ENCODE measurements around the gene LDLRAD4. TPM values are rescaled to one million over a fixed set of nuclear protein-coding genes. Genes with fewer than 3 reads are reported as not detected.

Gene LDLRAD4
- polyA plus RNA-seq, 1 of the 3 experiments (the other 2 are of a cell fraction) = 0.16 TPM

DNA sequence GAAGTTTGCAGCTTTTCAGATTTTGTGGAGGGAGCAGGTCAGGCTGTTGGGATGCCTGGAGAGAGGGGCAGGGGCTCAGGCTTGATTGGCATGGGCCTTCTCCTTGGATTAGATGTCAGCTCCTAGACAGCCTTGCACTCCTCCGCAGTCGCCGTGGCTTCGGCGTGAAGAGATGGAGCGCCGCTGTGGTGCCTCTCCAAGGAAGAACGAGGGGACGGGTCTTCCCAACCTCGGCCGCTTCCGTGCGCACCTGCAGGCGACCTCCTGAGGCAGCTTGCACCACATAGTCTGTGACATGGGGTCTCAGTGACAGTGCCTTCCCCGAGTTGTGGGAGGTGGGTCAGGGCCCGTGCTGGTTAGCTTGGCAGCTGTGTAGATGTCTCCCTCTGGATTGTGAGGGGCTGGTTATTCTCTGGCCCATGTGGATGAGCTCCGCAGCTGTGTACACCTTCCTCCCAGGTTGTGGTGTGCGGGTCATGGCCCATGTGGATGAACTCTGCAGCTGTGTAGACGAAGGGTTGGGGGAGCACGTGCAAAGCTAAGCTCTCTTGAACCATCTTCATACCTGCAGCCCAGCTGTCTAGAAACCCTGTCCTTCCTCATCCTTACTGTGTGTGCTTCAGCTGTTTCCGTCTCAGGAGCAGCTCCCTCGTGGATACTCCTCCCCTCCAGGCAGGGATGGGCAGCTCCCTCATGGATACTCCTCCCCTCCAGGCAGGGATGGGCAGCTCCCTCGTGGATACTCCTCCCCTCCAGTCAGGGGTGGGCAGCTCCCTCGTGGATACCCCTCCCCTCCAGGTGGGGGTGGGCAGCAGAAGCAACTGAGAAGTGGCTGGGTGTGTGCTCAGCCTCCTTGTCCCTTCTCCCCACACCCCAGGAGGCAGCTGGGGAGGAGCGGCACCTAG, 170.3 kb downstream of the LDLRAD4 start:
- no peak overlapping the region for H3K4me2 ChIP-seq
- H3K27ac ChIP-seq (ENCODE audit: low read depth in 2 of 2, low read length in 1 of 2) = no peak overlapping the region
- H3F3A ChIP-seq (replicated peaks; ENCODE audit: insufficient read depth) = no peaks in the 10 kb centered on the region
- no peak for DNase-seq
- H3K4me3 ChIP-seq (ENCODE audit: low read depth in 2 of 2, low read length in 1 of 2) = no peak overlapping the region
- H3K36me3 ChIP-seq (replicated peaks in 1 of 2; ENCODE audit: control insufficient read depth in 1 of 2, insufficient read depth in 2 of 2, low read length in 1 of 2) = no peaks in the 10 kb centered on the region
- no peak overlapping the region for H2AFZ ChIP-seq (ENCODE audit: low read depth)
- H3K4me1 ChIP-seq (ENCODE audit: control insufficient read depth in 1 of 2, insufficient read depth in 2 of 2, low read depth in 1 of 2, low read length in 1 of 2) = peaks cover 0 to under 1% of the 10 kb centered on the region in 2 experiments; a peak in 1 of 4 replicates
- H3K9ac ChIP-seq = no peak overlapping the region
- H4K20me1 ChIP-seq (ENCODE audit: insufficient read depth) = no peaks in the 10 kb centered on the region
- H3K27me3 ChIP-seq (ENCODE audit: insufficient read depth) = no peaks in the 10 kb centered on the region
- CTCF ChIA-PET = no interaction called here
- no peaks in the 10 kb centered on the region for H3K9me2 ChIP-seq
- TF ChIP-seq EP300 (IDR thresholded peaks at IDR 0.05; ENCODE audit: borderline replicate concordance in 1 of 2, low read depth in 1 of 2, low read length in 1 of 2) = no peak
- no peak for TF ChIP-seq CHD2 (IDR thresholded peaks at IDR 0.05; ENCODE audit: low read length, partially characterized antibody)
- TF ChIP-seq EZH2phosphoT487 (IDR thresholded peaks at IDR 0.05; ENCODE audit: borderline replicate concordance, low read depth) = no peak
- TF ChIP-seq FOXM1 (IDR thresholded peaks at IDR 0.05; ENCODE audit: low read depth) = no peak
- no peak for TF ChIP-seq SMC3 (IDR thresholded peaks at IDR 0.05; ENCODE audit: low read depth, low read length)
- no peak for TF ChIP-seq GATA2 (CRISPR knock-in tag; IDR thresholded peaks at IDR 0.05)
- TF ChIP-seq, protein P1, sequence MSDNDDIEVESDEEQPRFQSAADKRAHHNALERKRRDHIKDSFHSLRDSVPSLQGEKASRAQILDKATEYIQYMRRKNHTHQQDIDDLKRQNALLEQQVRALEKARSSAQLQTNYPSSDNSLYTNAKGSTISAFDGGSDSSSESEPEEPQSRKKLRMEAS (IDR thresholded peaks at IDR 0.05; ENCODE audit: low read depth) = no peak
- TF ChIP-seq JUND (IDR thresholded peaks at IDR 0.05) = no peak
- no peak for TF ChIP-seq TEAD4 (IDR thresholded peaks at IDR 0.05; ENCODE audit: borderline replicate concordance, insufficient read depth)
- TF ChIP-seq, protein P2, sequence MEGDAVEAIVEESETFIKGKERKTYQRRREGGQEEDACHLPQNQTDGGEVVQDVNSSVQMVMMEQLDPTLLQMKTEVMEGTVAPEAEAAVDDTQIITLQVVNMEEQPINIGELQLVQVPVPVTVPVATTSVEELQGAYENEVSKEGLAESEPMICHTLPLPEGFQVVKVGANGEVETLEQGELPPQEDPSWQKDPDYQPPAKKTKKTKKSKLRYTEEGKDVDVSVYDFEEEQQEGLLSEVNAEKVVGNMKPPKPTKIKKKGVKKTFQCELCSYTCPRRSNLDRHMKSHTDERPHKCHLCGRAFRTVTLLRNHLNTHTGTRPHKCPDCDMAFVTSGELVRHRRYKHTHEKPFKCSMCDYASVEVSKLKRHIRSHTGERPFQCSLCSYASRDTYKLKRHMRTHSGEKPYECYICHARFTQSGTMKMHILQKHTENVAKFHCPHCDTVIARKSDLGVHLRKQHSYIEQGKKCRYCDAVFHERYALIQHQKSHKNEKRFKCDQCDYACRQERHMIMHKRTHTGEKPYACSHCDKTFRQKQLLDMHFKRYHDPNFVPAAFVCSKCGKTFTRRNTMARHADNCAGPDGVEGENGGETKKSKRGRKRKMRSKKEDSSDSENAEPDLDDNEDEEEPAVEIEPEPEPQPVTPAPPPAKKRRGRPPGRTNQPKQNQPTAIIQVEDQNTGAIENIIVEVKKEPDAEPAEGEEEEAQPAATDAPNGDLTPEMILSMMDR (IDR thresholded peaks at IDR 0.05) = no peak
- no peak for TF ChIP-seq NRF1 (IDR thresholded peaks at IDR 0.05; ENCODE audit: low read depth, low read length)
- no peak for TF ChIP-seq RCOR1 (IDR thresholded peaks at IDR 0.05; ENCODE audit: low read length)
- TF ChIP-seq, protein P3, sequence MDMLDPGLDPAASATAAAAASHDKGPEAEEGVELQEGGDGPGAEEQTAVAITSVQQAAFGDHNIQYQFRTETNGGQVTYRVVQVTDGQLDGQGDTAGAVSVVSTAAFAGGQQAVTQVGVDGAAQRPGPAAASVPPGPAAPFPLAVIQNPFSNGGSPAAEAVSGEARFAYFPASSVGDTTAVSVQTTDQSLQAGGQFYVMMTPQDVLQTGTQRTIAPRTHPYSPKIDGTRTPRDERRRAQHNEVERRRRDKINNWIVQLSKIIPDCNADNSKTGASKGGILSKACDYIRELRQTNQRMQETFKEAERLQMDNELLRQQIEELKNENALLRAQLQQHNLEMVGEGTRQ (IDR thresholded peaks at IDR 0.05; ENCODE audit: borderline replicate concordance, low read depth, low read length) = no peak
- TF ChIP-seq RAD21 (IDR thresholded peaks at IDR 0.05; ENCODE audit: low read length) = no peak
- TF ChIP-seq, protein P4, sequence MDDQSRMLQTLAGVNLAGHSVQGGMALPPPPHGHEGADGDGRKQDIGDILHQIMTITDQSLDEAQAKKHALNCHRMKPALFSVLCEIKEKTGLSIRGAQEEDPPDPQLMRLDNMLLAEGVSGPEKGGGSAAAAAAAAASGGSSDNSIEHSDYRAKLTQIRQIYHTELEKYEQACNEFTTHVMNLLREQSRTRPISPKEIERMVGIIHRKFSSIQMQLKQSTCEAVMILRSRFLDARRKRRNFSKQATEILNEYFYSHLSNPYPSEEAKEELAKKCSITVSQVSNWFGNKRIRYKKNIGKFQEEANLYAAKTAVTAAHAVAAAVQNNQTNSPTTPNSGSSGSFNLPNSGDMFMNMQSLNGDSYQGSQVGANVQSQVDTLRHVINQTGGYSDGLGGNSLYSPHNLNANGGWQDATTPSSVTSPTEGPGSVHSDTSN (IDR thresholded peaks at IDR 0.05) = no peak
- TF ChIP-seq TCF12 (IDR thresholded peaks at IDR 0.05) = no peak
- TF ChIP-seq MXI1 (IDR thresholded peaks at IDR 0.05; ENCODE audit: low read depth, low read length) = no peak
- no peaks in the 10 kb centered on the region for H3K79me2 ChIP-seq (ENCODE audit: insufficient read depth)
- H3K9me3 ChIP-seq = no peaks in the 10 kb centered on the region
- POLR2A ChIA-PET = no interaction called here
- 82% methylated on average over 20 of the region's 25 CpGs for WGBS (ENCODE audit: low lambda C conversion rate)

Measured in SK-N-SH (cell line).